Measurements from ENCODE around the gene KLF15.

GRCh38 chr3:126402178-126402577, 45.0 kb upstream of the KLF15 start:
- TF ChIP-seq, protein P1, sequence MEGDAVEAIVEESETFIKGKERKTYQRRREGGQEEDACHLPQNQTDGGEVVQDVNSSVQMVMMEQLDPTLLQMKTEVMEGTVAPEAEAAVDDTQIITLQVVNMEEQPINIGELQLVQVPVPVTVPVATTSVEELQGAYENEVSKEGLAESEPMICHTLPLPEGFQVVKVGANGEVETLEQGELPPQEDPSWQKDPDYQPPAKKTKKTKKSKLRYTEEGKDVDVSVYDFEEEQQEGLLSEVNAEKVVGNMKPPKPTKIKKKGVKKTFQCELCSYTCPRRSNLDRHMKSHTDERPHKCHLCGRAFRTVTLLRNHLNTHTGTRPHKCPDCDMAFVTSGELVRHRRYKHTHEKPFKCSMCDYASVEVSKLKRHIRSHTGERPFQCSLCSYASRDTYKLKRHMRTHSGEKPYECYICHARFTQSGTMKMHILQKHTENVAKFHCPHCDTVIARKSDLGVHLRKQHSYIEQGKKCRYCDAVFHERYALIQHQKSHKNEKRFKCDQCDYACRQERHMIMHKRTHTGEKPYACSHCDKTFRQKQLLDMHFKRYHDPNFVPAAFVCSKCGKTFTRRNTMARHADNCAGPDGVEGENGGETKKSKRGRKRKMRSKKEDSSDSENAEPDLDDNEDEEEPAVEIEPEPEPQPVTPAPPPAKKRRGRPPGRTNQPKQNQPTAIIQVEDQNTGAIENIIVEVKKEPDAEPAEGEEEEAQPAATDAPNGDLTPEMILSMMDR (IDR thresholded peaks at IDR 0.05): no peak
- no peak for TF ChIP-seq POLR2A (IDR thresholded peaks at IDR 0.05)

Measured in lower leg skin (tissue), 3 donors.